GM23248 (cell line): ENCODE measurements around the gene COL6A1.

Experiments
- EZH2 ChIP-seq: fragments of 200-600 bp; sonication (generic); IDR thresholded peaks from 2 replicates; pipeline ENCODE4 v1.6.1; 2018; ENCODE audit warnings: antibody characterized with exemption, mild to moderate bottlenecking; ENCODE audit not compliant: insufficient read depth, poor library complexity, severe bottlenecking
- EZH2phosphoT487 ChIP-seq: fragments of 200-600 bp; sonication (generic); IDR thresholded peaks from 2 replicates; pipeline ENCODE4 v1.6.1; 2018; ENCODE audit warnings: antibody characterized with exemption, moderate library complexity, mild to moderate bottlenecking, low read depth; ENCODE audit not compliant: insufficient read depth

- TF ChIP-seq EZH2phosphoT487 (no peak), EZH2 (no peak)
Observed at GRCh38 chr21:45979141-45979631, 2.4 kb upstream of the COL6A1 start.
